NCI-H1436 (cell line): ENCODE results near the gene RNU7-1.

Experiments
- DNase-seq: peaks from one replicate; lab custom pipeline; 2025; lab: John Stamatoyannopoulos, UW

Gene RNU7-1

GRCh38 chr12:6965026-6965661, 21.5 kb downstream of the RNU7-1 start:
- DNase-seq = peak; percentile 80

GRCh38 chr12:6965714-6966113, 22.1 kb downstream of the RNU7-1 start:
- no peak for DNase-seq

GRCh38 chr12:6966351-6966750, 22.7 kb downstream of the RNU7-1 start:
- DNase-seq = no peak

- DNase-seq = no peak
Measured at GRCh38 chr12:6967651-6968100, 24.1 kb downstream of the RNU7-1 start.

GRCh38 chr12:6968426-6968825, 24.8 kb downstream of the RNU7-1 start:
- DNase-seq = no peak

GRCh38 chr12:6970096-6970527, 26.5 kb downstream of the RNU7-1 start:
- no peak for DNase-seq

GRCh38 chr12:6974180-6974579, 30.6 kb downstream of the RNU7-1 start:
- DNase-seq = no peak

- DNase-seq = no peak
Measured at GRCh38 chr12:6975297-6976032, 31.8 kb downstream of the RNU7-1 start.

GRCh38 chr12:6977653-6978052, 34.0 kb downstream of the RNU7-1 start:
- DNase-seq = no peak

GRCh38 chr12:6978188-6978587, 34.6 kb downstream of the RNU7-1 start:
- DNase-seq = no peak

- no peak for DNase-seq
Measured at GRCh38 chr12:6978611-6979011, 35.0 kb downstream of the RNU7-1 start.

- no peak for DNase-seq
Measured at GRCh38 chr12:6979021-6979420, 35.4 kb downstream of the RNU7-1 start.

- DNase-seq = no peak
Measured at GRCh38 chr12:6979453-6979852, 35.8 kb downstream of the RNU7-1 start.

GRCh38 chr12:6980075-6980474, 36.5 kb downstream of the RNU7-1 start:
- no peak for DNase-seq

- no peak for DNase-seq
Measured at GRCh38 chr12:6980740-6981139, 37.1 kb downstream of the RNU7-1 start.

- DNase-seq = no peak
Measured at GRCh38 chr12:6981152-6982052, 37.8 kb downstream of the RNU7-1 start.

- DNase-seq = no peak
Measured at GRCh38 chr12:6982532-6982931, 38.9 kb downstream of the RNU7-1 start.

GRCh38 chr12:6987956-6988553, 44.4 kb downstream of the RNU7-1 start:
- no peak for DNase-seq
